NCI-H69 (cell line): ENCODE results near the gene TIMP2.
"Not testable (repeated sequence)": the region's sequence is repeated elsewhere in the genome, so short reads cannot be mapped to it uniquely, and the experiment has no call there.

Experiments used
- DNase-seq: peaks from one replicate; lab custom pipeline; 2025; lab: John Stamatoyannopoulos, UW

Gene TIMP2, protein sequence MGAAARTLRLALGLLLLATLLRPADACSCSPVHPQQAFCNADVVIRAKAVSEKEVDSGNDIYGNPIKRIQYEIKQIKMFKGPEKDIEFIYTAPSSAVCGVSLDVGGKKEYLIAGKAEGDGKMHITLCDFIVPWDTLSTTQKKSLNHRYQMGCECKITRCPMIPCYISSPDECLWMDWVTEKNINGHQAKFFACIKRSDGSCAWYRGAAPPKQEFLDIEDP

DNA sequence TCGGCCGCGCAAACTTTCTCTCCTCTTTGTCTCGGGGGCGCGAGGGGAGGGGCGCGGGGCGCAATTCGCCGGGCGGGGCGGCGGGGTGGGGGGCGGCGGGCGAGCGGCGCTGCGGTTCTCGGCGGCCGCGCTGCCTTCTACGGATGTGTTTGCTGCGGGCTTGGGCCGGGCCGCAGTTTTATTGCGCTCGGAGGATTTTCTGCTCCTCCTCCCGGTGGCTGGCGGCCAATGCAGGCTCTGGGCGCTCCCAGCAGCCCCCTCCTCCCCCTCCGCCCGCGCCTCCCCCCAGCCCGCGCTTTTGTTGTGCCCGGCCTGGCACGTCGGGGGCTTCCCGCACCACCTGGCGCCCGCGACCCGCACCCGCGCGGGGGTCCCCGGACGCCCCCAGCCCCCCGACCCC, at the start of gene TIMP2:
TSS of gene TIMP2 (minus strand) at position 154 of the 400 bp plus-strand sequence. CDS start 299 bp downstream, outside the sequence.
- DNase-seq: peak; percentile 93

GRCh38 chr17:78973792-78974520, 48.8 kb upstream of the TIMP2 start:
- no peak for DNase-seq

GRCh38 chr17:78973196-78973595, 48.0 kb upstream of the TIMP2 start:
- no peak for DNase-seq

GRCh38 chr17:78972507-78973105, 47.4 kb upstream of the TIMP2 start:
- DNase-seq: peak; percentile 29

DNA sequence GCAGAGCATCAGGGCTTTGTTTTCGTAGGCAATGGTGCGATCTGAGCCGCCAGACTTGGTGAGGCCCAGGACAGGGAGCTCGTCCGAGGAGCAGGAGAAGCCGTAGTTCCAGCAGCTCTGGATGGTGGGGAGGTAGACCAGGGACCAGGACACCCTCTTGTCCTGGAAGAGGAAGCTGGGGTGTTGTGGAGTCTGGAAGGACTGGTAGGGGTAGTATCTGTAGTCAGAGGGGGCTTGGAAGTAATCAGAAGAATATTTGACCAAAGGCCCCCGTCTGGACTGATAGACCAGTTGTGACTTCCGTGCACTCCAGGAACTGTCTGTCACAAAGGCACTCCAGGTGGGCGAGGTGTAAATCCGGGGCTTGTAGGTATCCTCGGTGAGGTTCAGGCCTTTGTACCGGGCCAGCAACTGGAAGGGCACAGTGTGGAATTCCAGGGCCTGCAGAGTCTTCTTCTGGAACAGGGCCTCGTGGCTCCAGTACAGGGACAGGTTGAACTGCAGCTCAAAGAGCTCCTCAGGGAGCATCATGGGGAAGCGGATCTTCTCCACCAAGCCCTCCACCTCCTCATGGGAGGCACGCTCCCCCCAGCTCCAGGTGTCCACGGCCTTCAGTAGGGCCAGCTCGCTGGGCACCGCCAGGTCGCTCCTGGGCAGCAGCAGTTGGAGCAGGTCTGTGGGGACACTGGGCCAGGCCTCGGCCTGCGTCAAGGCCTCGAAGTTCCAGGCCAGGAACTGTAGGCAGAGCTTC, 46.7 kb upstream of the TIMP2 start:
- no peak for DNase-seq

- peak; percentile 83 for DNase-seq
Measured at GRCh38 chr17:78970834-78971755, 45.9 kb upstream of the TIMP2 start.

DNA sequence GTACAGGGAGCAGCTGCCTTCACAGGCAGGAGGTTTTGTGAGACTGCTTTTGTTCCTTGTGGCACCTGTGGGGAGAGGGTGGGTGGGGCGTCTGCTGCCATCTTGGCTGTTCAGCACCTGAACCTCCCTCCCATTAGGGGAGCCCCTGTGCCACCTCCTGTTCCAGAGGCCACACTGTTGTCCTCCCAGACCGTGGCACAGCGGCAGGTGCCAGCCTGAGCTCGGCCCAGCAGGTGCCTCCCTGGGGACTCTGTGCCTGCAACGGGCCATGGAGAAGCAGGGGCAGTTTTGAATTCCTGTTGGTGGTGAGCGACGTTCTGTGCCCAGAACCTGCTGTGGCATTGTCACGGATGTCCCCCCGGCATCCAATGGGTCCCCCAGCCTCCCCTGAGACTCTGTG, 44.7 kb upstream of the TIMP2 start:
- DNase-seq: peak; percentile 50

DNA sequence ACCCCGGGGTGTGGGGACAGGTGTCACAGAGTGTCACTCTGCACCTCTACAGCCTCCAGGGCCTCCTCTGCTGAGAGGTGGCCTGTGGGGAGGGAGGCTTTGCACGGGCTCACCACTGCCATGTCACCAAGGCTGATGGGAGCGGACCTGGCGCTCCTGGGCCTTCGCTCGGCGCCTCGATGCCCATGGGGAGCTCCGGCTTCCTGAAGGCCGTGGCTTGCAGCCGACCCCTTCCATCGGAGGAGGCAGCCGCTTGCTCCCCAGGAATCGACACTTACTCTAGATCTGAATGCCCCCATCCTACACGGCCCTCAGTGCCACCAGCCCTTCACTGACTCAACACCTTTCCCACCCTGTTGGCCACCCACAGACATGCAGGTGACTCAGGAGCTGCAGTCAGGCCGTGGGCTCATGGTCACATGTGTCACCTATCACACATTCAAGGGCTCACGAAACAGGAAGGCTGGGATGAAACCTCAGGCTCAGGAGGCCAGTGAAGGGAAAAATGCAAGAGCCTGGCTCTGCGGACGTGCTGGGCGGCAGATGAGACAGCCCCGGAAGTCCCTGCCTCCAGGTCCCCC, 42.7 kb upstream of the TIMP2 start:
- DNase-seq: no peak

GRCh38 chr17:78966910-78967600, 41.9 kb upstream of the TIMP2 start:
- DNase-seq: no peak

DNA sequence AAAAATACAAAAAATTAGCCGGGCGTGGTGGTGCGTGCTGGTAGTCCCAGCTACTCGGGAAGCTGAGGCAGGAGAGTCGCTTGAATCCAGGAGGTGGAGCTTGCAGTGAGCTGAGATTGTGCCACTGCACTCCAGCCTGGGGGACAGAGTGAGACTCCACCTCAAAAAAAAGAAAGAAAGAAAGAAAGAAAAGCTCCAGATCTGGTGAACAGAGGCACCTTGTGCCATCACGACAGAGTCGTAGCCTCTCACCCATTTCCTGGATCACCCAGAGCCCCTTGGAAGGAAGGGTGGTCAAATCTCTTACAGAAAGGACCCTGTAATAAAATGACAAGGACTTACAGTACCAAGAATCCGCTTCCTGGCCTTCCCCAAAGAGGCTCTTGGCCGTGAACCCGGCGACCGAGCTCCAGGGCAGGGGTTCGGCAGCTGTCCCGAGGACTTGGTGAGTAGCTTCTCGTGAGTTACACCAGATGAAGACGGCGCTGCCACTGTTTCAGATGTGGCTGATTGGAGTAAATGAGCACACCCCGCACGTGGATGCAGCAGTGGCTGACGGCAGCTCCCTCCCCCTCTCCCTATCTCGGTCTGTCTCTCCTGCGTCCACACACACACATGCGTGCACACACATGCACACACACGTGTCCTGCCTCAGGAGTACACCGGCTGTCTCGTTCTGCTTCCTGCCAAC, 41.1 kb upstream of the TIMP2 start:
- DNase-seq: no peak

GRCh38 chr17:78965491-78965924, 40.3 kb upstream of the TIMP2 start:
- peak; percentile 54 for DNase-seq

DNA sequence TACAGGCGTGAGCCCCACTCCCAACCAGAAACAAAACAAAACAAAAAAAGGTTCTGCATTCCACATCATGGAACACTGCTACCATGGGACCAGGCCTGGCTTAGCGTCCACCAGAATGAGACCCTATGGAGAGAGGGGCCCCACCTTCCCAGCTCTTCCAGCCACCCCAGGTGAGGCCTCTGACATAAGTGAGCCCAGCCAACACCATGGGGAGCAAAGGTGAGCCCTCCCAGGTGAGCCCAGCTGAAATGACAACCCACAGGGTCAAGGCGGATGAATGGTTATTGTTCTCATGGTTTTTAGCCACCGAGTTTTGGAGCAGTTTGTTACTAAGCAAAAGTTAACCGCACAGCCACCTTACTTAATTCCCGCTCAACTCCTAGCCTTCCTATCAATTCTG, 38.2 kb upstream of the TIMP2 start:
- DNase-seq: no peak

- DNase-seq: not testable (repeated sequence)
Measured at GRCh38 chr17:78962984-78963348, 37.8 kb upstream of the TIMP2 start.

- peak; percentile 44 for DNase-seq
Measured at GRCh38 chr17:78962345-78962983, 37.3 kb upstream of the TIMP2 start.

DNA sequence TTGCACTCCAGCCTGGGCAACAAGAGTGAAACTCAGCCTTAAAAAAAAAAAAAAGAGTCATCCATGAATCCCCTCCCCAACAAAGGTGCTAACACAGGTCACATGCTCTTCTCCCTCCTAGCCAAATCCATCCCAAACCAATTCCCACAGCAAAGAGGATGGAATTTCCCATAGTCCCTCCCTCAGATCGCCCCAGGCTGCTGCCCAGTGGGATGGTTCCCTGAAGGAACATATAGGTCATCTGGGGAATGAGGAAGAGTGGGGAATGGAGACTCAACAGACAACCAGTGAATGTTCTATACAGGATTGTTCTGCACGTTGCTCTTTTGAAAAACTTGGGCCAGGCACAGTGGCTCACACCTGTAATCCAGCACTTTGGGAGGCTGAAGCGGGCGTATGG, 36.4 kb upstream of the TIMP2 start:
- no peak for DNase-seq

- no peak for DNase-seq
Measured at GRCh38 chr17:78960928-78961327, 35.7 kb upstream of the TIMP2 start.

DNA sequence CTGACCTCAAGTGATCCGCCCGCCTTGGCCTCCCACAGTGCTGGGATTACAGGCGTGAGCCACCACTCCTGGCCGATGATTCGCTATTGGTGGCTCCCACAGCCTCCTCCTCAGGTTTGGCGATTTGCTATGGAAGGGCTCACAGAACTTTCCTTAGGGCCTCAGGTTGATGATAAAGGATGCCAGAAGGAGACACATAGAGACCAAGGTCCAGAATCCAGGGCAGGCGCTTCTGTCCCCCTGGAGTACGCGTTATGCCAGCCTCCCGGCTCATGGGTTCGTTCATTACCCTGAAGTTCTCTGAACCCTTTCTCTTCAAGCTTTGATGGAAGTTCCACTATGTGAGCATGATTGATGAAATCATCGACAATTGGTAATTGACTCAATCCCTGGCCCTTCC, 34.6 kb upstream of the TIMP2 start:
- no peak for DNase-seq

DNA sequence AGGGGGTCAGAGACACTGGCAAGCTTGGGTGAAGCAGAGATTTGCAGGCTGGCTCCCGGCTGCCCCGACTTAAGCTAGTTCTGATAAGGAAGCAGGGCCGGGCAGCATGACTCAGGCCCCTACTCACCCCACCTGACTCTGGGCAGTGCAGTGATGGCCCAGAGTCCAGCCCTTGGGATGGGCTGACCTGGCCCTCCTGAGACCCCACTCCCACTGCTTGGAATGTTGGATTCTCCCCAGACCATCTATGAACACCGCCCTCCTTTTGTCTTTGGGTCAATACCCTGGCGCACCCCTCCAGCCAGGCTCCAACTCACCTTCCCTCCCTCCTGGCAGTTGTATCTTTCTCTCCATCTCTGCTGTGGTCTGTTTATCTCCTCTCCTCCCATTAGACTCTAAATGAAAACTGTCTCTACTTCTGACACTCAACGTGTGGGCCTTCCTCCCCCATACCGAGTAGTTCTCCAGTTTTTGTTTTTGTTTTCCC, 33.5 kb upstream of the TIMP2 start:
- no peak for DNase-seq

DNA sequence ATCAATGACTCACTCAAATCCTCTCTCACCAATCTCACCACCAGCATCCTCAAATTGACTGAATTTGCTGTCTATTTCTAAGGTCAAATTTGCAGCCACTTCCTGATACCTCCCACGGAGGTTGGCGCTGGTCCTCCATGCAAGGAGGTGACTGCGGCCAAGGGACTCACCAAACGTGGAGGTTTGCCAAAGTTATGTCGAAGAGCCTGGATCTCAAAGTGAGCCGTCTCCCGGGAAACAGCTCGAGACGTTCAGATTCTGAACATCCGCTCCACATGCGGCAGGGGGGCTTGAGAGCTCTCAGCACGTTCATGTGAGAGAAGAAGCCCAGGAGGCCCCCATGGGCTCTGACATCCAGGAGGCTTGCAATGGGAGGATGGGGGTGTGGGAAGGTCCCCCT, 31.9 kb upstream of the TIMP2 start:
- DNase-seq: no peak
